GM12878 (cell line): ENCODE results near the gene ZDHHC1. TPM values are rescaled to one million over a fixed set of nuclear protein-coding genes. Genes with fewer than 3 reads are reported as not detected.
A peak's percentile ranks its signal among the peaks of the same experiment; 100 is the strongest.

Source experiments
- ATAC-seq: fragments of 200-7000 bp; cut with Tn5 transposase; 3 replicates; pipeline ENCODE4 v1.9.1; 2020; ENCODE audit warnings: mild to moderate bottlenecking, moderate library complexity
- BruUV-seq: library from RNA; stranded (reverse); fragments of 400-500 nt; replicated peaks from 2 replicates; lab custom pipeline; 2021; lab: Mats Ljungman, UMichigan
- CTCF ChIA-PET: fragments of 300-600 bp; sonication (Branson Sonifier 250); formaldehyde crosslinking; extraction: SDS; loops from one replicate; lab custom pipeline; 2021; ENCODE audit warnings: inconsistent platforms; lab: Yijun Ruan, JAX
- POLR2A ChIA-PET: fragments of 350-600 bp; formaldehyde crosslinking; extraction: SDS; loops from one replicate; lab custom pipeline; 2021; ENCODE audit warnings: inconsistent platforms; lab: Charles Lee
- RAD21 ChIA-PET: fragments of 300-600 bp; sonication (Branson Sonifier 250); formaldehyde crosslinking; loops from one replicate; lab custom pipeline; 2023; ENCODE audit warnings: antibody characterized with exemption; ENCODE audit not compliant: unreplicated experiment; lab: Charles Lee
- SMC1A ChIA-PET: fragments of 300-600 bp; sonication (Branson Sonifier 250); formaldehyde crosslinking; loops from one replicate; lab custom pipeline; 2023; ENCODE audit not compliant: unreplicated experiment, uncharacterized antibody; lab: Charles Lee
- DNase-seq: peaks from one replicate; pipeline ENCODE4 v3.0.0-alpha.2; 2011; ENCODE audit warnings: low read depth, low spot score
- FAIRE-seq: peaks from 3 replicates; lab custom pipeline; 2011; peaks lifted over from hg19 to GRCh38; lab: Jason Lieb, UNC
- H2AFZ ChIP-seq: 2 replicates; pipeline ENCODE4 v1.6.0; 2011; ENCODE audit warnings: low read depth, low read length, control low read depth; ENCODE audit not compliant: control insufficient read depth
- H3K27ac ChIP-seq: 2 replicates; pipeline ENCODE4 v1.5.1; 2011; ENCODE audit warnings: control low read depth; ENCODE audit not compliant: control insufficient read depth, insufficient read depth
- H3K27me3 ChIP-seq, 2 experiments: replicated peaks in 1 of 2; 2 replicates each; pipeline versions ENCODE4 v1.6.0 to v1.6.1; 2011; ENCODE audit warnings: low read length in 1 of 2; ENCODE audit not compliant: control insufficient read depth in 2 of 2, insufficient read depth in 2 of 2
- H3K36me3 ChIP-seq, 2 experiments: 2 replicates each; pipeline ENCODE4 v1.5.1; 2011; ENCODE audit warnings: low read length in 1 of 2; ENCODE audit not compliant: control insufficient read depth in 2 of 2, insufficient read depth in 2 of 2
- H3K4me1 ChIP-seq: 2 replicates; pipeline ENCODE4 v1.6.1; 2011; ENCODE audit warnings: mild to moderate bottlenecking, low read length, moderate library complexity, mixed read lengths; ENCODE audit not compliant: control insufficient read depth, insufficient read depth
- H3K4me2 ChIP-seq: 2 replicates; pipeline ENCODE4 v1.6.0; 2011; ENCODE audit warnings: control low read depth; ENCODE audit not compliant: control insufficient read depth, insufficient read depth
- H3K4me3 ChIP-seq: fragments of 200-600 bp; sonication (generic); 2 replicates; pipeline ENCODE4 v1.5.1; 2016
- H3K79me2 ChIP-seq: 2 replicates; pipeline ENCODE4 v1.6.0; 2011; ENCODE audit warnings: low read length; ENCODE audit not compliant: control insufficient read depth, insufficient read depth
- H3K9ac ChIP-seq: 2 replicates; pipeline ENCODE4 v1.8.0; 2011; ENCODE audit warnings: low read length, control low read depth, mixed read lengths; ENCODE audit not compliant: control insufficient read depth, insufficient read depth
- H3K9me3 ChIP-seq: replicated peaks from 3 replicates; pipeline ENCODE4 v1.5.1; 2011; ENCODE audit warnings: mild to moderate bottlenecking, low read length; ENCODE audit not compliant: control insufficient read depth, insufficient read depth
- H4K20me1 ChIP-seq: 2 replicates; pipeline ENCODE4 v1.6.0; 2011; ENCODE audit not compliant: control insufficient read depth, insufficient read depth
- BMI1 ChIP-seq: fragments of 450-650 bp; IDR thresholded peaks from 2 replicates; pipeline ENCODE4 v1.6.1; 2016; ENCODE audit warnings: mild to moderate bottlenecking, moderate library complexity, borderline replicate concordance
- CBFB ChIP-seq: IDR thresholded peaks from 2 replicates; pipeline ENCODE4 v1.6.1; 2016; ENCODE audit warnings: antibody characterized with exemption, low read depth
- CREM ChIP-seq: IDR thresholded peaks from 2 replicates; pipeline ENCODE4 v1.6.1; 2014; ENCODE audit warnings: antibody characterized with exemption, low read depth
- FOXK2 ChIP-seq: fragments of 450-650 bp; IDR thresholded peaks from 2 replicates; pipeline ENCODE4 v1.6.1; 2017; ENCODE audit warnings: mild to moderate bottlenecking, moderate library complexity
- HCFC1 ChIP-seq: fragments of 150-350 bp; IDR thresholded peaks from 2 replicates; pipeline ENCODE4 v1.6.1; 2014; ENCODE audit warnings: low read length
- IRF3 ChIP-seq: fragments of 450-650 bp; IDR thresholded peaks from 2 replicates; pipeline ENCODE4 v1.6.1; 2014; ENCODE audit warnings: mild to moderate bottlenecking
- NR2C1 ChIP-seq: fragments of 450-650 bp; IDR thresholded peaks from 2 replicates; pipeline ENCODE4 v1.6.1; 2017; ENCODE audit warnings: antibody characterized with exemption, mild to moderate bottlenecking, moderate library complexity
- PKNOX1 ChIP-seq: fragments of 450-650 bp; IDR thresholded peaks from 2 replicates; pipeline ENCODE4 v1.6.1; 2016; ENCODE audit warnings: mild to moderate bottlenecking
- SREBF1 ChIP-seq: IDR thresholded peaks from 2 replicates; pipeline ENCODE4 v1.6.1; 2012; ENCODE audit warnings: mild to moderate bottlenecking, low read length
- ZNF687 ChIP-seq: fragments of 450-650 bp; IDR thresholded peaks from 2 replicates; pipeline ENCODE4 v1.6.1; 2017; ENCODE audit warnings: mild to moderate bottlenecking, moderate library complexity
- ZSCAN29 ChIP-seq: fragments of 450-650 bp; IDR thresholded peaks from 2 replicates; pipeline ENCODE4 v1.6.1; 2017; ENCODE audit warnings: mild to moderate bottlenecking, moderate library complexity
- ZZZ3 ChIP-seq: IDR thresholded peaks from 2 replicates; pipeline ENCODE4 v1.6.1; 2011; ENCODE audit warnings: low read depth; ENCODE audit not compliant: control insufficient read depth, insufficient read length
- WGBS: methylation state at CpG from one replicate; pipeline ENCODE4 v1.1.6; 2016; ENCODE audit warnings: low lambda C conversion rate; ENCODE audit not compliant: insufficient replicate concordance, insufficient coverage; ENCODE audit errors: missing lambda C conversion rate; 5-methylcytosine and 5-hydroxymethylcytosine counted together
- in situ Hi-C: fragments of 300-500 bp; cut with MboI; formaldehyde crosslinking; loops from 9 replicates; pipeline ENCODE4 v1.14.3; 2018; ENCODE audit warnings: mixed read lengths
- intact Hi-C: fragments of 100-400 bp; cut with micrococcal nuclease; formaldehyde crosslinking; loops from one replicate; pipeline ENCODE4 v1.14.2; 2022; ENCODE audit not compliant: unreplicated experiment
- polyA plus RNA-seq, 11 experiments: library from polyadenylated mRNA; depleted of rRNA in 4 of 11; unstranded in 6 of 11; stranded (reverse) in 5 of 11; fragments of >200 nt; fragmentation: Nextera tagmentation in 4 of 11; fragmentation: Illumina TruSeq in 1 of 11; extraction: Ambion mirVana in 4 of 11; extraction: Trizol in 1 of 11; gene quantifications; 1 replicate in 1 of 11; 2 replicates in 10 of 11; pipeline versions ENCODE4 v1.2.1 to v1.2.3, GENCODE V29; 2011 to 2016; ENCODE audit warnings: inconsistent platforms in 2 of 11, missing spikeins in 2 of 11, low read depth in 1 of 11
- total RNA-seq, 4 experiments: library from RNA; depleted of rRNA in 3 of 4; stranded (reverse); fragments of >200 nt in 3 of 4; fragmentation: Illumina TruSeq in 1 of 4; extraction: Trizol in 1 of 4; gene quantifications; 2 replicates each; pipeline versions ENCODE4 v1.2.1 to v1.2.3, GENCODE V29; 2013 to 2021

Gene ZDHHC1
- total and polyA plus RNA-seq, 10 of the 15 experiments (the other 5 are each of a cell fraction or from before 2014, with no cell fraction given), result 0.07 to 1.2 (median 0.66) TPM; not detected in 2

DNA sequence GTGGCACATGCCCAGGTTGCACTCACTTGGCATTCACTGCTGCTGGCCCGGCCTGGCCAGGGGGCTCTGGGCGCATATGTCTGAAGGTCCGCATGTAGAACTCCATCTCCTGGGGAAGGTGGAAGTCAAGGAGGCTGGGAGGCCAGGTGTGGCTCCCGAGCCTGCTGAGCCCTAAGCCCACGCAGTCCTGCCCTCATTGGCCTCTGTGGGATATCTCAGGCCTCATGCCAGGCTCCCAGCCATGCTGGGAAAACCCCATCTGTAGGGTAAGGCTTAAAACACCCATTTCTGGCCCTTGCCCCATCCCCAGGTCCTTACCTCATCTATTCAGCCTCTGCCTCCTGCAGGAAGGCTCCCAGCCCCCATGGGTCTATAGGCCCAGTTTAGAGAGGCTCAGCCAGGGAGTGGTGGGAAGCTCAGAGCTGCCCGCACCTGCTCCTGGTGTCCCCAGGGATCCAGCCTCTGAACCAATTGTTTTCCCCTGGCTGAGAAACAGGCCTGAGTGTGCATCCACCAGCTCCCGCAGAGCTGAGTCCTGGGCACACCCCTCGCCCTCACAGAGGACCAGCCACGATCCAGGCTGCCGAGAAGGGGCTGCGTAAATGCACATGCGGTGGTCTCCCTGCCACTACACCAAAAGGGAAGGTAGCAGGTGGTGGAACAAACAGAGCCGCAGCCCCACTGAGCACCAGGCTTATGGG is 20.7 kb downstream of the ZDHHC1 start:
- H2AFZ ChIP-seq, result no peak overlapping the region
- intact Hi-C loops (loop anchor here (5.0 kb wide), 1 partner anchor 118 kb away; the partner anchor contains the start of gene PLEKHG4), in situ Hi-C loops (no loop called here)
- no TSS peak for BruUV-seq
- H3K9ac ChIP-seq, result no peak overlapping the region
- ChIA-PET CTCF (no interaction called here), SMC1A (no interaction called here), POLR2A (no interaction called here), RAD21 (no interaction called here)
- no peak overlapping the region for H3K4me2 ChIP-seq
- ATAC-seq, result 0 out of 3 replicates have a peak, but pooled peaks have one; percentile 5
- DNase-seq, result no peak
- no peak overlapping the region for H3K27ac ChIP-seq
- 53% methylated on average over 13 of the region's 13 CpGs for WGBS
- no peaks in the 10 kb centered on the region for H3K4me1 ChIP-seq
- H3K9me3 ChIP-seq, result no peaks in the 10 kb centered on the region
- H4K20me1 ChIP-seq, result no peaks in the 10 kb centered on the region
- no peak overlapping the region for H3K4me3 ChIP-seq
- no peak for FAIRE-seq
- peaks cover 6 to 17% of the 10 kb centered on the region in 2 experiments for H3K27me3 ChIP-seq
- H3K79me2 ChIP-seq, result no peaks in the 10 kb centered on the region
- H3K36me3 ChIP-seq, result no peaks in the 10 kb centered on the region
- TF ChIP-seq FOXK2, result no peak

- Histone ChIP-seq H3K27ac (no peak overlapping the region), H3K27me3 (peaks cover 6 to 17% of the 10 kb centered on the region in 2 experiments), H2AFZ (no peak overlapping the region), H3K36me3 (no peaks in the 10 kb centered on the region), H3K4me1 (no peaks in the 10 kb centered on the region), H3K9me3 (no peaks in the 10 kb centered on the region), H3K9ac (no peak overlapping the region), H3K4me3 (no peak overlapping the region), H3K4me2 (no peak overlapping the region), H4K20me1 (no peaks in the 10 kb centered on the region), H3K79me2 (no peaks in the 10 kb centered on the region)
- in situ Hi-C loops, result no loop called here
- ChIA-PET SMC1A (no interaction called here), POLR2A (no interaction called here), CTCF (no interaction called here), RAD21 (no interaction called here)
- FAIRE-seq (no peak), DNase-seq (no peak), ATAC-seq (no peak)
- intact Hi-C loops, result loop anchor here (5.0 kb wide), 1 partner anchor 118 kb away; the partner anchor contains the start of gene PLEKHG4
- BruUV-seq, result no TSS peak
- WGBS, result 50% methylated on average over 10 of the region's 10 CpGs
- TF ChIP-seq CREM, result no peak
- TF ChIP-seq NR2C1, result no peak
- no peak for TF ChIP-seq BMI1
- TF ChIP-seq ZNF687, result no peak
- no peak for TF ChIP-seq ZSCAN29
- no peak for TF ChIP-seq CBFB
- no peak for TF ChIP-seq IRF3
- no peak for TF ChIP-seq ZZZ3
- TF ChIP-seq SREBF1, result no peak
- TF ChIP-seq HCFC1, result no peak
- no peak for TF ChIP-seq PKNOX1
Measured at GRCh38 chr16:67395105-67395457, 21.2 kb downstream of the ZDHHC1 start.
